SK-N-SH treated with all-trans-retinoic acid at 6 μM for 48 hours (cell line): ENCODE data around the gene ANP32B.

Source experiments
- ATAC-seq: fragments of 200-7000 bp; cut with Tn5 transposase; 3 replicates; pipeline ENCODE4 v1.9.1; 2020; ENCODE audit warnings: mild to moderate bottlenecking, moderate library complexity
- ARNTL ChIP-seq: fragments of 450-650 bp; formaldehyde crosslinking; IDR thresholded peaks from 2 replicates; pipeline ENCODE4 v1.5.0; 2020; ENCODE audit warnings: low read depth, mild to moderate bottlenecking, moderate library complexity, borderline replicate concordance
- BACH2 ChIP-seq: fragments of 250-450 bp; sonication (Bioruptor Pico); IDR thresholded peaks from 2 replicates; pipeline ENCODE4 v1.9.0; 2021; ENCODE audit warnings: mild to moderate bottlenecking, borderline replicate concordance
- CSDC2 ChIP-seq: fragments of 250-450 bp; sonication (Bioruptor Pico); IDR thresholded peaks from 2 replicates; pipeline ENCODE4 v1.5.0; 2020; ENCODE audit warnings: mild to moderate bottlenecking, moderate library complexity
- ESRRG ChIP-seq: fragments of 250-450 bp; sonication (Bioruptor Pico); IDR thresholded peaks from 2 replicates; pipeline ENCODE4 v1.6.1; 2021; ENCODE audit warnings: mild to moderate bottlenecking
- GLIS3 ChIP-seq: fragments of 250-450 bp; sonication (Bioruptor Pico); IDR thresholded peaks from 2 replicates; pipeline ENCODE4 v1.5.0; 2020; ENCODE audit warnings: mild to moderate bottlenecking, moderate library complexity
- ISL1 ChIP-seq: fragments of 250-450 bp; sonication (Bioruptor Pico); IDR thresholded peaks from 2 replicates; pipeline ENCODE4 v2.1.2; 2022; ENCODE audit warnings: mild to moderate bottlenecking, moderate library complexity
- PATZ1 ChIP-seq: fragments of 250-450 bp; sonication (Bioruptor Pico); IDR thresholded peaks from 2 replicates; pipeline ENCODE4 v1.8.0; 2020; ENCODE audit warnings: mild to moderate bottlenecking, moderate library complexity, borderline replicate concordance
- POU6F1 ChIP-seq: fragments of 250-450 bp; sonication (Bioruptor Pico); IDR thresholded peaks from 2 replicates; pipeline ENCODE4 v1.8.0; 2021; ENCODE audit warnings: low read depth, mild to moderate bottlenecking, moderate library complexity, borderline replicate concordance
- RARB ChIP-seq: fragments of 250-450 bp; sonication (Bioruptor Pico); IDR thresholded peaks from 2 replicates; pipeline ENCODE4 v1.8.0; 2021; ENCODE audit warnings: mild to moderate bottlenecking, moderate library complexity
- TCF4 ChIP-seq: fragments of 250-450 bp; sonication (Bioruptor Pico); IDR thresholded peaks from 2 replicates; pipeline ENCODE4 v1.8.0; 2021; ENCODE audit warnings: mild to moderate bottlenecking, moderate library complexity, borderline replicate concordance
- ZC3H10 ChIP-seq: fragments of 250-450 bp; sonication (Bioruptor Pico); IDR thresholded peaks from 2 replicates; pipeline ENCODE4 v1.5.1; 2021; ENCODE audit warnings: mild to moderate bottlenecking, moderate library complexity
- ZFP30 ChIP-seq: fragments of 450-650 bp; formaldehyde crosslinking; IDR thresholded peaks from 2 replicates; pipeline ENCODE4 v1.5.0; 2022; ENCODE audit warnings: mild to moderate bottlenecking, moderate library complexity
- ZNF565 ChIP-seq: fragments of 450-650 bp; formaldehyde crosslinking; conservative IDR thresholded peaks from 2 replicates; pipeline ENCODE4 v1.5.0; 2020; ENCODE audit warnings: low read depth, mild to moderate bottlenecking, moderate library complexity
- ZNF70 ChIP-seq: fragments of 450-650 bp; formaldehyde crosslinking; IDR thresholded peaks from 2 replicates; pipeline ENCODE4 v1.5.0; 2020; ENCODE audit warnings: mild to moderate bottlenecking, moderate library complexity

The ANP32B gene

GRCh38 chr9:97983589-97984187 is 547 bp downstream of the ANP32B start:
- no peak for TF ChIP-seq ARNTL (CRISPR knock-in tag)
- no peak for TF ChIP-seq ZNF70 (CRISPR knock-in tag)
- TF ChIP-seq ZFP30 (CRISPR knock-in tag): no peak

GRCh38 chr9:97984188-97985057 is 1.3 kb downstream of the ANP32B start:
- no peak for TF ChIP-seq PATZ1 (CRISPR knock-in tag)
- TF ChIP-seq, all 23 proteins: peak for 0

More at GRCh38 chr9:97983589-97984187, 547 bp downstream of the ANP32B start:
- ATAC-seq: peak; percentile 52

GRCh38 chr9:97985058-97985861 is 2.1 kb downstream of the ANP32B start:
- ATAC-seq: no peak
- TF ChIP-seq ESRRG (CRISPR knock-in tag): no peak
- TF ChIP-seq ZNF565 (CRISPR knock-in tag): no peak
- no peak for TF ChIP-seq ZC3H10 (CRISPR knock-in tag)
- no peak for TF ChIP-seq POU6F1 (CRISPR knock-in tag)

More at GRCh38 chr9:97984188-97985057, 1.3 kb downstream of the ANP32B start:
- peak; percentile 6 for ATAC-seq

- ATAC-seq: no peak
- TF ChIP-seq POU6F1 (CRISPR knock-in tag) (no peak), GLIS3 (no peak), RARB (CRISPR knock-in tag) (no peak)
These were observed 4.3 kb downstream of the ANP32B start for GRCh38 chr9:97987487-97987886.

GRCh38 chr9:97990259-97990658 is 7.1 kb downstream of the ANP32B start:
- no peak for TF ChIP-seq TCF4 (CRISPR knock-in tag)
- peak; percentile 96 for ATAC-seq

- TF ChIP-seq GLIS3 (no peak), ZNF70 (CRISPR knock-in tag) (no peak), PATZ1 (CRISPR knock-in tag) (no peak), ESRRG (CRISPR knock-in tag) (no peak), POU6F1 (CRISPR knock-in tag) (no peak), BACH2 (CRISPR knock-in tag) (no peak), TCF4 (CRISPR knock-in tag) (no peak), ZNF565 (CRISPR knock-in tag) (no peak), ZC3H10 (CRISPR knock-in tag) (no peak), ISL1 (CRISPR knock-in tag) (no peak), CSDC2 (no peak)
- ATAC-seq: no peak
These were observed 8.7 kb downstream of the ANP32B start for GRCh38 chr9:97991818-97992217.
